Measurements from ENCODE around the gene ATP5MC3. TPM values are rescaled to one million over a fixed set of nuclear protein-coding genes. Genes with fewer than 3 reads are reported as not detected.
A peak's percentile ranks its signal among the peaks of the same experiment; 100 is the strongest.

ATP5MC3 gene
- total RNA-seq, 1 experiment from 2014 or later, result 254 TPM

DNA sequence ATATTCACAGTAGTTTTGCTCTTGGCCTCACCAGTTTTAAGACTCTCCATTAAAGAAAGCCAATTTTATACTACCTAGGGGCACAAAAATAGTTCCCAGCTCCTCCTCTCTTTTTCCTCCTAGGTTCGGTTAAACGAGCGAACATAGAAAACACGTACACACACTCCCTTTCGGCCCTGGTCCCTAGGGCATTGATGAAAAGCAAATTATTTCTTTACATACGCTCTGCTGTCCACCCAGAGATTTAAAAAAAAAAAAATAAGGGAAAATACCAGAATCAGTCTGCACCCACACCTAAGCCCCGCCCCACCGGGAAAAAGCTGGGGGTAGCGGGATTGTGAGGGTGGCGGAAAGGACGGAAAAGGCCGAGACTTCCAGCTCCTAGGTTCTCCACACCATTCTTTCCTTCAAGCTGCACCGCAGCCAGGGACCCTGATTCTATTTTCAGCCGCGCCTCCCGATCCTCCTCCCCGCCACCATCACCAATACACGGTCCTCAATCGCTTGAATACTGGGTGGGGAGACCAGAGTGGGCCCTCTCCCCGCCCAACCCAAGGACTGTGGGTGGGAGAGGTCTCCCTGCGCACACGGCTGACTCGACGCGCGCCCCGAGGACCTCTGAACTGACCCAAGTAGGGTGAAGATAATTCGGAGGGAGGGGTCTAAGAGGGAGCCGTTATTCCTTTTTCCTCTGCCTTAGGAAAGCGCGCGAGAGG is 14.3 kb downstream of the ATP5MC3 start:
- H3K27ac ChIP-seq (ENCODE audit: low read length), result peak overlapping the region; percentile 58
- H3K9me3 ChIP-seq (ENCODE audit: low read length), result no peaks in the 10 kb centered on the region
- peaks cover 14% of the 10 kb centered on the region for H3K4me1 ChIP-seq (ENCODE audit: insufficient read depth, low read length)
- ATAC-seq, result peak; percentile 3
- no peaks in the 10 kb centered on the region for H3K27me3 ChIP-seq (ENCODE audit: low read length)
- H4K20me1 ChIP-seq (ENCODE audit: low read length), result no peaks in the 10 kb centered on the region; the same call in 1 of the 2 replicates
- TF ChIP-seq, protein P1, sequence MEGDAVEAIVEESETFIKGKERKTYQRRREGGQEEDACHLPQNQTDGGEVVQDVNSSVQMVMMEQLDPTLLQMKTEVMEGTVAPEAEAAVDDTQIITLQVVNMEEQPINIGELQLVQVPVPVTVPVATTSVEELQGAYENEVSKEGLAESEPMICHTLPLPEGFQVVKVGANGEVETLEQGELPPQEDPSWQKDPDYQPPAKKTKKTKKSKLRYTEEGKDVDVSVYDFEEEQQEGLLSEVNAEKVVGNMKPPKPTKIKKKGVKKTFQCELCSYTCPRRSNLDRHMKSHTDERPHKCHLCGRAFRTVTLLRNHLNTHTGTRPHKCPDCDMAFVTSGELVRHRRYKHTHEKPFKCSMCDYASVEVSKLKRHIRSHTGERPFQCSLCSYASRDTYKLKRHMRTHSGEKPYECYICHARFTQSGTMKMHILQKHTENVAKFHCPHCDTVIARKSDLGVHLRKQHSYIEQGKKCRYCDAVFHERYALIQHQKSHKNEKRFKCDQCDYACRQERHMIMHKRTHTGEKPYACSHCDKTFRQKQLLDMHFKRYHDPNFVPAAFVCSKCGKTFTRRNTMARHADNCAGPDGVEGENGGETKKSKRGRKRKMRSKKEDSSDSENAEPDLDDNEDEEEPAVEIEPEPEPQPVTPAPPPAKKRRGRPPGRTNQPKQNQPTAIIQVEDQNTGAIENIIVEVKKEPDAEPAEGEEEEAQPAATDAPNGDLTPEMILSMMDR (conservative IDR thresholded peaks at IDR 0.05; ENCODE audit: low read depth, low read length), result no peak
- no peak for TF ChIP-seq EZH2 (IDR thresholded peaks at IDR 0.05; ENCODE audit: low read length, unreplicated experiment)
- no peak for TF ChIP-seq EZH2phosphoT487 (IDR thresholded peaks at IDR 0.05; ENCODE audit: borderline replicate concordance, low read length)
- ChIA-PET POLR2A (ENCODE audit: unreplicated experiment) (interaction anchor here (0.6 to 0.7 kb wide), 2 partner anchors 13 to 15 kb away, joined by 4 to 7 read pairs; no protein-coding TSS in a partner anchor), CTCF (no interaction called here)
- H3K9ac ChIP-seq (ENCODE audit: low read length), result peak overlapping the region; percentile 91
- no peaks in the 10 kb centered on the region for H3F3A ChIP-seq (ENCODE audit: low read length, unreplicated experiment)
- no peaks in the 10 kb centered on the region for H3K9me2 ChIP-seq (replicated peaks; ENCODE audit: low read length)
- no peak for DNase-seq
- BruUV-seq (replicated peaks), result no TSS peak
- intact Hi-C loops (cut with micrococcal nuclease), result loop anchor here (10.0 kb wide), 1 partner anchor 1202 kb away; the partner anchor contains the start of gene SP3
- peaks cover 50% of the 10 kb centered on the region for H3K79me2 ChIP-seq (ENCODE audit: low read length)
- H2AFZ ChIP-seq (ENCODE audit: low read length), result peak overlapping the region; percentile 91
- no peaks in the 10 kb centered on the region for H3K36me3 ChIP-seq (ENCODE audit: low read depth, low read length)
- H3K4me3 ChIP-seq (ENCODE audit: low read length), result peak overlapping the region; percentile 81
- H3K4me2 ChIP-seq (ENCODE audit: low read length), result peak overlapping the region; percentile 87

GRCh38 chr2:175166216-175166824 is 15.2 kb downstream of the ATP5MC3 start:
- TF ChIP-seq EZH2 (IDR thresholded peaks at IDR 0.05; ENCODE audit: low read length, unreplicated experiment), result no peak
- TF ChIP-seq EZH2phosphoT487 (IDR thresholded peaks at IDR 0.05; ENCODE audit: borderline replicate concordance, low read length), result no peak
- TF ChIP-seq, protein P1 (conservative IDR thresholded peaks at IDR 0.05; ENCODE audit: low read depth, low read length), result no peak
- H3K4me3 ChIP-seq (ENCODE audit: low read length), result peak overlapping the region; percentile 81
- no peak overlapping the region for H3K27ac ChIP-seq (ENCODE audit: low read length)
- H3K9me3 ChIP-seq (ENCODE audit: low read length), result no peaks in the 10 kb centered on the region
- intact Hi-C loops (cut with micrococcal nuclease), result loop anchor here (10.0 kb wide), 1 partner anchor 1202 kb away; the partner anchor contains the start of gene SP3
- ChIA-PET POLR2A (ENCODE audit: unreplicated experiment) (interaction anchor here (0.6 kb wide), 1 partner anchor 14 kb away, joined by 7 read pairs; no protein-coding TSS in a partner anchor), CTCF (interaction anchor here (1.0 kb wide), 1 partner anchor 31 kb away, joined by 4 read pairs; no protein-coding TSS in a partner anchor)
- H4K20me1 ChIP-seq (ENCODE audit: low read length), result no peaks in the 10 kb centered on the region; the same call in 1 of the 2 replicates
- H3K9me2 ChIP-seq (replicated peaks; ENCODE audit: low read length), result no peaks in the 10 kb centered on the region
- peaks cover 14% of the 10 kb centered on the region for H3K4me1 ChIP-seq (ENCODE audit: insufficient read depth, low read length)
- no TSS peak for BruUV-seq (replicated peaks)
- peaks cover 59% of the 10 kb centered on the region for H3K79me2 ChIP-seq (ENCODE audit: low read length)
- ATAC-seq, result no peak
- no peak overlapping the region for H2AFZ ChIP-seq (ENCODE audit: low read length)
- H3K27me3 ChIP-seq (ENCODE audit: low read length), result no peaks in the 10 kb centered on the region
- no peak for DNase-seq
- peak overlapping the region; percentile 91 for H3K9ac ChIP-seq (ENCODE audit: low read length)
- peak overlapping the region; percentile 87 for H3K4me2 ChIP-seq (ENCODE audit: low read length)
- no peaks in the 10 kb centered on the region for H3F3A ChIP-seq (ENCODE audit: low read length, unreplicated experiment)
- H3K36me3 ChIP-seq (ENCODE audit: low read depth, low read length), result no peaks in the 10 kb centered on the region

Data from PC-3 (cell line).